ENCODE results near the gene ATP8B2. TPM values are rescaled to one million over a fixed set of nuclear protein-coding genes. Genes with fewer than 3 reads are reported as not detected.

ATP8B2 gene
- total and polyA plus RNA-seq, 4 donors = 0.75 to 16.2 (median 5.3) TPM

DNA sequence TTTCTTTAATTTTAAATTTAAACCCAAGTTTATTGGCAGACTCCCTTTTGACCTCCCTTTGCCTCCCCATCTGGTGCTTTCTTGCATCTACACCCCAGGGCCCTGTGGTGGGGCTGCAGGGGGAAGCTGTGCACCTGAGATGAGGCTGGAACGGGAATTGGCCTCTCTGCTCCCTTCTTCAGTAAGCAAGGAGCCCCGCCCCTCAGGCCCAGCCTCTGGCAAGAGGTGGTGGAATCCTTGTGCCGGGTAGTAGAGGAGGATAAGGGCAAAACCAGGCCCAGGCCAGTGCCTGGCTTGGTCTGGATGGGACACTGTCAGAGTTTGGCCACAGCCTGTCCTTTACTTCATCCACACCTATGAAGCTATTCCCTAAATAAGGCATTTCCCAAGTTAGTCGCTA lies 25.1 kb downstream of the ATP8B2 start:
- 88% methylated on average over 4 of the region's 4 CpGs for WGBS
- no peak overlapping the region for H3K27ac ChIP-seq (ENCODE audit: low read depth in 1 of 2, low read length in 2 of 2)
- no peaks in the 10 kb centered on the region for H3K9me3 ChIP-seq (ENCODE audit: control insufficient read depth in 4 of 4, low read length in 3 of 4)
- no peak for DNase-seq (ENCODE audit: low spot score)
- H3K4me1 ChIP-seq (ENCODE audit: control insufficient read depth in 4 of 4, insufficient read depth in 4 of 4, low read length in 3 of 4) = peaks cover 10 to 25% (median 19%) of the 10 kb centered on the region in 4 donors
- no peak overlapping the region for H3K9ac ChIP-seq (ENCODE audit: low read depth in 1 of 2, low read length in 2 of 2)
- H3K27me3 ChIP-seq (ENCODE audit: control insufficient read depth in 4 of 4, insufficient read depth in 4 of 4, low read length in 3 of 4) = no peaks in the 10 kb centered on the region
- TF ChIP-seq RXRA (IDR thresholded peaks at IDR 0.05) (no peak), EGR1 (IDR thresholded peaks at IDR 0.05; ENCODE audit: low read depth in 2 of 2) (no peak), JUND (IDR thresholded peaks at IDR 0.05) (no peak), SP1 (IDR thresholded peaks at IDR 0.05) (no peak), NR2F2 (IDR thresholded peaks at IDR 0.05) (no peak)
- TF ChIP-seq, protein P1, sequence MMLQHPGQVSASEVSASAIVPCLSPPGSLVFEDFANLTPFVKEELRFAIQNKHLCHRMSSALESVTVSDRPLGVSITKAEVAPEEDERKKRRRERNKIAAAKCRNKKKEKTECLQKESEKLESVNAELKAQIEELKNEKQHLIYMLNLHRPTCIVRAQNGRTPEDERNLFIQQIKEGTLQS (IDR thresholded peaks at IDR 0.05) = no peak
- TF ChIP-seq, protein P2, sequence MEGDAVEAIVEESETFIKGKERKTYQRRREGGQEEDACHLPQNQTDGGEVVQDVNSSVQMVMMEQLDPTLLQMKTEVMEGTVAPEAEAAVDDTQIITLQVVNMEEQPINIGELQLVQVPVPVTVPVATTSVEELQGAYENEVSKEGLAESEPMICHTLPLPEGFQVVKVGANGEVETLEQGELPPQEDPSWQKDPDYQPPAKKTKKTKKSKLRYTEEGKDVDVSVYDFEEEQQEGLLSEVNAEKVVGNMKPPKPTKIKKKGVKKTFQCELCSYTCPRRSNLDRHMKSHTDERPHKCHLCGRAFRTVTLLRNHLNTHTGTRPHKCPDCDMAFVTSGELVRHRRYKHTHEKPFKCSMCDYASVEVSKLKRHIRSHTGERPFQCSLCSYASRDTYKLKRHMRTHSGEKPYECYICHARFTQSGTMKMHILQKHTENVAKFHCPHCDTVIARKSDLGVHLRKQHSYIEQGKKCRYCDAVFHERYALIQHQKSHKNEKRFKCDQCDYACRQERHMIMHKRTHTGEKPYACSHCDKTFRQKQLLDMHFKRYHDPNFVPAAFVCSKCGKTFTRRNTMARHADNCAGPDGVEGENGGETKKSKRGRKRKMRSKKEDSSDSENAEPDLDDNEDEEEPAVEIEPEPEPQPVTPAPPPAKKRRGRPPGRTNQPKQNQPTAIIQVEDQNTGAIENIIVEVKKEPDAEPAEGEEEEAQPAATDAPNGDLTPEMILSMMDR (IDR thresholded peaks at IDR 0.05; ENCODE audit: low read depth, low read length, missing input control) = no peak
- TF ChIP-seq, protein P3, sequence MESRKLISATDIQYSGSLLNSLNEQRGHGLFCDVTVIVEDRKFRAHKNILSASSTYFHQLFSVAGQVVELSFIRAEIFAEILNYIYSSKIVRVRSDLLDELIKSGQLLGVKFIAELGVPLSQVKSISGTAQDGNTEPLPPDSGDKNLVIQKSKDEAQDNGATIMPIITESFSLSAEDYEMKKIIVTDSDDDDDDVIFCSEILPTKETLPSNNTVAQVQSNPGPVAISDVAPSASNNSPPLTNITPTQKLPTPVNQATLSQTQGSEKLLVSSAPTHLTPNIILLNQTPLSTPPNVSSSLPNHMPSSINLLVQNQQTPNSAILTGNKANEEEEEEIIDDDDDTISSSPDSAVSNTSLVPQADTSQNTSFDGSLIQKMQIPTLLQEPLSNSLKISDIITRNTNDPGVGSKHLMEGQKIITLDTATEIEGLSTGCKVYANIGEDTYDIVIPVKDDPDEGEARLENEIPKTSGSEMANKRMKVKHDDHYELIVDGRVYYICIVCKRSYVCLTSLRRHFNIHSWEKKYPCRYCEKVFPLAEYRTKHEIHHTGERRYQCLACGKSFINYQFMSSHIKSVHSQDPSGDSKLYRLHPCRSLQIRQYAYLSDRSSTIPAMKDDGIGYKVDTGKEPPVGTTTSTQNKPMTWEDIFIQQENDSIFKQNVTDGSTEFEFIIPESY (IDR thresholded peaks at IDR 0.05) = no peak
- H3K36me3 ChIP-seq (ENCODE audit: control insufficient read depth in 4 of 4, insufficient read depth in 3 of 4, low read depth in 1 of 4, low read length in 3 of 4) = peaks cover 0 to 3% (median 0%) of the 10 kb centered on the region in 4 donors
- H3K4me3 ChIP-seq (ENCODE audit: low read depth in 1 of 3, low read length in 3 of 3) = no peak overlapping the region

DNA sequence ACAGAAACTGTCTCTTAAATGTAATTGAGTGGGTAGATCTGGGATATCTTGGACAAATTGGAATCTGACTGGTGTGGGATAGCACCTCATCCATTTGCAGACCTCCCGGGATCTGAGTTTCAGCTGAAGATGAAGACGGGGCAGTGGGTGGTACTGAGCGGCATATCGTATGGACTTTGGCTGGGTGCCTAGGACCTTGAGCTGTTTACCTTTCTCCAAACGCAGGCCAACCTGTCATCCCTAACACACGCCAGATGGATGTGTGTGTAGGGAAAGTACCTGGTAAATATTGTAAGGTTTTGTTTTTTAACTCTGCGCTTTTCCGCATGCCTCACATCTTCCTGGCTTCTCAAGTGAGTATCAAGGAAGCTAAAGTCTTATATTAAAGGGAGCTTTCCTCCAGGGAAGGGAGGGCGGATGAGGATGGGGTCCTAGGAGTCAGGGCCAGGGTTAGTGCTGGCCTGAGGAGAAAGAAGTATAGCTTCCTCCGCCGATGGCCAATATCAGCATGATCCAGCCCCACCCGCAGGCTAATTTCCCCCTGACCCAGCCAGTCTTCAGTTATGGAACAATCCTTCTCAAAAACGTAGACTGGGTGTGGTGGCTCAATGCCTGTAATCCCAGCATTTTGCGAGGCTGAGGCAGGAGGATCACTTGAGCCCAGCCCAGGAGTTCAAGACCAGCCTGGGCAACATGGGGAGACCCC lies 26.2 kb downstream of the ATP8B2 start:
- Histone ChIP-seq H3K4me3 (ENCODE audit: low read depth in 1 of 3, low read length in 3 of 3) (no peak overlapping the region), H3K9ac (ENCODE audit: low read depth in 1 of 2, low read length in 2 of 2) (peak overlapping the region in 1 of 2 donors; percentile 14), H3K27me3 (ENCODE audit: control insufficient read depth in 4 of 4, insufficient read depth in 4 of 4, low read length in 3 of 4) (no peaks in the 10 kb centered on the region), H3K27ac (ENCODE audit: low read depth in 1 of 2, low read length in 2 of 2) (no peak overlapping the region), H3K9me3 (ENCODE audit: control insufficient read depth in 4 of 4, low read length in 3 of 4) (no peaks in the 10 kb centered on the region), H3K4me1 (ENCODE audit: control insufficient read depth in 4 of 4, insufficient read depth in 4 of 4, low read length in 3 of 4) (peaks cover 10 to 25% (median 19%) of the 10 kb centered on the region in 4 donors), H3K36me3 (ENCODE audit: control insufficient read depth in 4 of 4, insufficient read depth in 3 of 4, low read depth in 1 of 4, low read length in 3 of 4) (no peaks in the 10 kb centered on the region)
- TF ChIP-seq HNF4A (conservative IDR thresholded peaks at IDR 0.05) (peak in 1 of 2 donors; percentile 28), JUND (IDR thresholded peaks at IDR 0.05) (no peak), HNF4G (IDR thresholded peaks at IDR 0.05) (no peak), FOXA1 (IDR thresholded peaks at IDR 0.05) (no peak), RXRA (IDR thresholded peaks at IDR 0.05) (no peak), RAD21 (IDR thresholded peaks at IDR 0.05) (peak in 1 of 2 donors; percentile 7), EGR1 (IDR thresholded peaks at IDR 0.05; ENCODE audit: low read depth in 2 of 2) (no peak), SP1 (IDR thresholded peaks at IDR 0.05) (no peak), GABPA (IDR thresholded peaks at IDR 0.05 in 1 of 2, conservative IDR thresholded peaks at IDR 0.05 in 1 of 2) (no peak), NR2F2 (IDR thresholded peaks at IDR 0.05) (no peak), YY1 (IDR thresholded peaks at IDR 0.05) (no peak), FOXA2 (IDR thresholded peaks at IDR 0.05) (peak; percentile 52), TAF1 (conservative IDR thresholded peaks at IDR 0.05) (no peak)
- TF ChIP-seq, protein P1 (IDR thresholded peaks at IDR 0.05) = no peak
- TF ChIP-seq, protein P4, sequence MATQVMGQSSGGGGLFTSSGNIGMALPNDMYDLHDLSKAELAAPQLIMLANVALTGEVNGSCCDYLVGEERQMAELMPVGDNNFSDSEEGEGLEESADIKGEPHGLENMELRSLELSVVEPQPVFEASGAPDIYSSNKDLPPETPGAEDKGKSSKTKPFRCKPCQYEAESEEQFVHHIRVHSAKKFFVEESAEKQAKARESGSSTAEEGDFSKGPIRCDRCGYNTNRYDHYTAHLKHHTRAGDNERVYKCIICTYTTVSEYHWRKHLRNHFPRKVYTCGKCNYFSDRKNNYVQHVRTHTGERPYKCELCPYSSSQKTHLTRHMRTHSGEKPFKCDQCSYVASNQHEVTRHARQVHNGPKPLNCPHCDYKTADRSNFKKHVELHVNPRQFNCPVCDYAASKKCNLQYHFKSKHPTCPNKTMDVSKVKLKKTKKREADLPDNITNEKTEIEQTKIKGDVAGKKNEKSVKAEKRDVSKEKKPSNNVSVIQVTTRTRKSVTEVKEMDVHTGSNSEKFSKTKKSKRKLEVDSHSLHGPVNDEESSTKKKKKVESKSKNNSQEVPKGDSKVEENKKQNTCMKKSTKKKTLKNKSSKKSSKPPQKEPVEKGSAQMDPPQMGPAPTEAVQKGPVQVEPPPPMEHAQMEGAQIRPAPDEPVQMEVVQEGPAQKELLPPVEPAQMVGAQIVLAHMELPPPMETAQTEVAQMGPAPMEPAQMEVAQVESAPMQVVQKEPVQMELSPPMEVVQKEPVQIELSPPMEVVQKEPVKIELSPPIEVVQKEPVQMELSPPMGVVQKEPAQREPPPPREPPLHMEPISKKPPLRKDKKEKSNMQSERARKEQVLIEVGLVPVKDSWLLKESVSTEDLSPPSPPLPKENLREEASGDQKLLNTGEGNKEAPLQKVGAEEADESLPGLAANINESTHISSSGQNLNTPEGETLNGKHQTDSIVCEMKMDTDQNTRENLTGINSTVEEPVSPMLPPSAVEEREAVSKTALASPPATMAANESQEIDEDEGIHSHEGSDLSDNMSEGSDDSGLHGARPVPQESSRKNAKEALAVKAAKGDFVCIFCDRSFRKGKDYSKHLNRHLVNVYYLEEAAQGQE (IDR thresholded peaks at IDR 0.05) = no peak
- TF ChIP-seq, protein P5, sequence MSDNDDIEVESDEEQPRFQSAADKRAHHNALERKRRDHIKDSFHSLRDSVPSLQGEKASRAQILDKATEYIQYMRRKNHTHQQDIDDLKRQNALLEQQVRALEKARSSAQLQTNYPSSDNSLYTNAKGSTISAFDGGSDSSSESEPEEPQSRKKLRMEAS (IDR thresholded peaks at IDR 0.05) = no peak
- TF ChIP-seq, protein P2 (IDR thresholded peaks at IDR 0.05; ENCODE audit: low read depth, low read length, missing input control) = no peak
- TF ChIP-seq, protein P3 (IDR thresholded peaks at IDR 0.05) = no peak
- DNase-seq (ENCODE audit: low spot score) = no peak
- 50% methylated on average over 14 of the region's 14 CpGs for WGBS
